ENCODE measurements around the gene MEGF11.
A peak's percentile ranks its signal among the peaks of the same experiment; 100 is the strongest.

Gene MEGF11

GRCh38 chr15:66114863-66115425 is 138.6 kb downstream of the MEGF11 start:
- DNase-seq (ENCODE audit: low read depth in 2 of 2): no peak

GRCh38 chr15:66112388-66112787 is 141.2 kb downstream of the MEGF11 start:
- DNase-seq (ENCODE audit: low read depth in 2 of 2): no peak

DNA sequence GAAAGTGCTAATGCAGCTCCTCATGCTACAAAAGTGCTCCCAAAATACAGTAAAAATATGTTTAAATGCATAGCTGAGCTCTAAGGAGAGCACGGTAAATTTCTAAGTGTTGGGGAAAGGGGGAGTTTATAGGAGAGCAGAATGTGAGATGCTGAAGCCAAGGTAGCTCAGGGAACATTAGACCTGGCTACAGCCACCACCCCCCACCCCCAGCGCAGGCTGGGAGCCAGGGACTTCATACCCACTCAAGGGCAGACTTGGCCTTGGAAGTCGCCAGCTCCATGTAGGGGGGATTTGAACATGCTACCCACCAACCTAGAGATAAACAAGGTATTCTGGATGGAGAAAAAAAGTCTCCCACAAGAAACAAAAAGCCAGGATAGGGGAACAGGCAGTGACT is 142.2 kb downstream of the MEGF11 start:
- no peak for DNase-seq (ENCODE audit: low read depth in 2 of 2)

GRCh38 chr15:66110864-66111263 is 142.7 kb downstream of the MEGF11 start:
- no peak for DNase-seq (ENCODE audit: low read depth in 2 of 2)

GRCh38 chr15:66109826-66110225 is 143.7 kb downstream of the MEGF11 start:
- DNase-seq (ENCODE audit: low read depth in 2 of 2): no peak

DNA sequence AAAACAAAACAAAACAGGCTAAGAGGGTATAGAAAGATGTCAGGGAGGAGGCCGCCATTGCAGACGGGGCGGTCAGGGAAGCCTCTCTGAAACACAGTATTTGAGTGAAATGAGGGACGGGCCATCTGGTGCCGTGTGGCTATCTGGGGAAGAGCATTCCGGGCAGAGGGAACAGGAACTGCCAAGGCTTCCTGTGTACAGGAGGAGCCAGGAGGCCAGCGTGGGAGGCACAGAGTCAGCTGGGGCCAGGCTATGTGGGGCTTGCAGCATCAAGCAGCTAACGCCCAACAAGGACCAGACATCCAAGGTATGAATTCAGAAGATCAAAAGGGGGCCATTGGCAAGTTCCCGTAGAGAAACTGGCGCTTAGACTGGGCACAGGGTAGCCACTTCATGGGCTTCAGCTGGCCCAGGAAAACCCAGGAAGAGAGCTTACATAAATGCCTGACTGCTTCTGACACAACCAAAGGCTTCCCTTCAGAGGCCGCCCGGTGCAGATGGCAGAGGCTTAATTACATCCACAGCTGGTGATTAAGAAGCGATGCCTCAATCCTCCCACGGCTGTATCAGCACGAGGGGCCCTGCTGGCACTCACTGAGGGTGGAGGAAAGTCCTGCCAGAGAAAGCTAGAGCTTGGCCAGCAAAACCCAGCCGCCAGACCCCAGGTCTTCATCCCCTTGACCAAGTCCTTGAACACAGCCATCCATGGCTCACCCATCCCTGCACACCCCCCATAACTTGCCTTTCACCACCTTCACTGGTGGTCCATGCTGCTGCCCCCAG is 144.9 kb downstream of the MEGF11 start:
- DNase-seq (ENCODE audit: low read depth in 2 of 2): no peak

- DNase-seq (ENCODE audit: low read depth in 2 of 2): no peak
These were observed 146.5 kb downstream of the MEGF11 start for GRCh38 chr15:66107070-66107469.

GRCh38 chr15:66105286-66106265 is 148.0 kb downstream of the MEGF11 start:
- no peak for DNase-seq (ENCODE audit: low read depth in 2 of 2)

DNA sequence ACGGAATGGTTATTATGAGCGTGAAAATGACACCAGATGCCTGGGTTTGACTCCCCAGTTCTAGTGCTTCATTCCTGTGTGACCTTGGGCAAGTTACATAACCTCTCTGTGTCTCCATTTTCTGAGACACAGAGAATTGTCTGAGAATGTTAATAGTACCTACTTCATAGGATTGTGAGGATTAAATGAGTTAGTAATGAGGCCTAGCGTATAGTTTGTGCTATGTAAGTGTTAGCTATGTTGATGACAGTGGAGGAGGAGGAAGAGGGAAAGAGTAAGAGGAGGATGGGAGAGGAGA is 150.3 kb downstream of the MEGF11 start:
- DNase-seq (ENCODE audit: low read depth in 2 of 2): no peak

GRCh38 chr15:66102563-66103292 is 150.8 kb downstream of the MEGF11 start:
- DNase-seq (ENCODE audit: low read depth in 2 of 2): no peak

DNA sequence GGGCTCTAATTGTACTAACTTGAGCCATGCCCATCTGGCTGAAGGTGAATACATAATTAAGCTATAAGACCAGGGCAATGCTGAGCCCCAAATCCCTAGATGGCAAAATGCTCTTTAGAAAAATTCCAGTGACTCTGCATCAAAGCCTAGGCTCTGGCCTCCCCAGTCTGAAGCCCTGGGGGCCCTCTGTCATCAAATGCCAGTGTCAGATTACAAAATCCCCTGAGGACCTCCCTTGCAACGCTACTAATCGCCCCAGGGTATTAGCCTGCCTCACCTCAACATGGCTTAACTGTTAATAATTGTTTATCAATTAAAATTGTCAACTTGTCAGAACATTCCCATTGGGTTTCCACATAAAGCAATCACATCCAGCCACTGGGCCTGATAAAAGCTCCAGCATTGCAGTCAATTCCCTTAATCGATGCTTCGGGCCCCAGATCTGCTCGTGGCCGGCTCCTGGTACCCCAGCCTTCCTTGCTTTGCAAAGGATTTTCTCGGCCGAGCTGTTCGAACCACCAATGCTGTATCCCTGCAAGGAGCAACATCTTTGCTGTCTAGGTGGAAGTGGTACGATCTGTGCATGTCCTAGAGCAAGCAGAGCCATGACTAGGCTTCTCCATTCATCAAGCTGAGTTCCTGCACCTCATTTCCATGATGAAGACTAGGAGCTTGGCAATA is 151.7 kb downstream of the MEGF11 start:
- no peak for DNase-seq (ENCODE audit: low read depth in 2 of 2)

GRCh38 chr15:66100761-66101160 is 152.8 kb downstream of the MEGF11 start:
- peak; percentile 7 to 15 for DNase-seq (ENCODE audit: low read depth in 2 of 2)

GRCh38 chr15:66099950-66100671 is 153.4 kb downstream of the MEGF11 start:
- DNase-seq (ENCODE audit: low read depth in 2 of 2): no peak

DNA sequence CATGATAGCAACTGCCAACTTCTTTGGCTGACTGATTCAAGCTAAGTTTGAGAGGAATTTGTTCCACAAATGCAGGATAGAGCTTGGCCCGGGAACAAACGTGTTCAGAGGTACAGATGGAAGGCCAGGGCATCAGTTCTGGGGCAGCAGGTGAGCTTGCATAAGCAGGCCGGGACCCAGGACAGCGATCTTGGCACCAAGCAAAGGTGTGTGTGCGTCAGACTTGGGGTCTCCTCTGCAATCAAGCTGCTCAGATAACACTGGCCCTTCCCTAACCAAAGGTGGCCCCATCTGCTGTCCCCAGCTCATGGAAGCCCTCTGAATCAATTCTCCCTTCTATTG is 155.6 kb downstream of the MEGF11 start:
- no peak for DNase-seq (ENCODE audit: low read depth in 2 of 2)

GRCh38 chr15:66097151-66098021 is 156.2 kb downstream of the MEGF11 start:
- DNase-seq (ENCODE audit: low read depth in 2 of 2): no peak

- no peak for DNase-seq (ENCODE audit: low read depth in 2 of 2)
These were observed 156.9 kb downstream of the MEGF11 start for GRCh38 chr15:66096688-66097058.

- no peak for DNase-seq (ENCODE audit: low read depth in 2 of 2)
These were observed 157.5 kb downstream of the MEGF11 start for GRCh38 chr15:66095871-66096687.

DNA sequence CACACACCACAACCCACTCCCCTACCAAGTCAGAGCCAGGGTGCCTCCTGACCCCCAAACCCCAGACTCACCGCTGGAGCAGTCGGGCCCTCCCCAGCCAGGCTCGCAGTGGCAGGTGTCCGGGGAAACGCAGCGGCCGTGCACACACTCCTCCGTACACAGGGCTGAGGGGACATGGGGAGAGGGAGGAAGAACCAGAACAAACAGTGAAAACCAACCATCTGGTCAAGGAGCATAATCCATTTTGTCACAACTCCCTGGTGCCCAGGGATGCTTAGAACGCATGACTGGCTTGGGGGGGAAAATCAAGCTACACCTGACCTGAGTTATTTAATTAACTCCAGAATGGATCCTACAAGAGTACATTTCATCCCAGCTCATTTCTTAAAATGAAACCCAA is 159.2 kb downstream of the MEGF11 start:
- no peak for DNase-seq (ENCODE audit: low read depth in 2 of 2)
